B cell (primary cell): ENCODE measurements around the gene GATAD2A.

Source experiments
- EZH2 ChIP-seq: IDR thresholded peaks from 2 replicates; pipeline ENCODE4 v1.6.1; 2012; ENCODE audit warnings: borderline replicate concordance, low read depth, mild to moderate bottlenecking, moderate library complexity, low read length; ENCODE audit not compliant: insufficient read depth, poor library complexity, severe bottlenecking
- TF ChIP-seq, protein P1 (sequence below): fragments of 200-600 bp; IDR thresholded peaks from one replicate; pipeline ENCODE4 v1.8.0; 2022; ENCODE audit warnings: antibody characterized with exemption, mild to moderate bottlenecking

DNA sequence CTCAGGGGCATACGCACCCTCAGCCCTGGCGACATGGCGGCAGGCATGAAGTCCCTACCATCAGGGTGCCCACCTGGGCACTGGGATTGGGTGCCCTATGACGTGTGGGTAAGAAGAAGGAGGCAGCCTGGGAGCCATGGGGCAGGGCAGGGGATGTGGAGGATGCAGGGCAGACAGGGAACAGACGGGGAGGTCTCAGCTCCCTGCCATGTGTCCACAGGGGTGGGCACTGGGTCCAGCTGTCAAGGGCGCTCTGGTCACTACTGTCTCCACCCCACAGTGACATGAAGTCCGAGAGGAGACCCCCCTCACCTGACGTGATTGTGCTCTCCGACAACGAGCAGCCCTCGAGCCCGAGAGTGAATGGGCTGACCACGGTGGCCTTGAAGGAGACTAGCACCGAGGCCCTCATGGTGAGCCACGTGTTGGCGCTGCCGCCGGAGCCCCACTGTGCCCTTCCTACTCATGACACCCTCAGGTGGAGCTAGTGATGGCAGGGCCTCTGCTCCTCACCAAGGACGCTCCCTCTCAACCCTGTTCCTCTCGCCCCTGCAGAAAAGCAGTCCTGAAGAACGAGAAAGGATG, 86.6 kb downstream of the GATAD2A start:
- TF ChIP-seq, protein P1, sequence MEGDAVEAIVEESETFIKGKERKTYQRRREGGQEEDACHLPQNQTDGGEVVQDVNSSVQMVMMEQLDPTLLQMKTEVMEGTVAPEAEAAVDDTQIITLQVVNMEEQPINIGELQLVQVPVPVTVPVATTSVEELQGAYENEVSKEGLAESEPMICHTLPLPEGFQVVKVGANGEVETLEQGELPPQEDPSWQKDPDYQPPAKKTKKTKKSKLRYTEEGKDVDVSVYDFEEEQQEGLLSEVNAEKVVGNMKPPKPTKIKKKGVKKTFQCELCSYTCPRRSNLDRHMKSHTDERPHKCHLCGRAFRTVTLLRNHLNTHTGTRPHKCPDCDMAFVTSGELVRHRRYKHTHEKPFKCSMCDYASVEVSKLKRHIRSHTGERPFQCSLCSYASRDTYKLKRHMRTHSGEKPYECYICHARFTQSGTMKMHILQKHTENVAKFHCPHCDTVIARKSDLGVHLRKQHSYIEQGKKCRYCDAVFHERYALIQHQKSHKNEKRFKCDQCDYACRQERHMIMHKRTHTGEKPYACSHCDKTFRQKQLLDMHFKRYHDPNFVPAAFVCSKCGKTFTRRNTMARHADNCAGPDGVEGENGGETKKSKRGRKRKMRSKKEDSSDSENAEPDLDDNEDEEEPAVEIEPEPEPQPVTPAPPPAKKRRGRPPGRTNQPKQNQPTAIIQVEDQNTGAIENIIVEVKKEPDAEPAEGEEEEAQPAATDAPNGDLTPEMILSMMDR: no peak
- no peak for TF ChIP-seq EZH2
